Astrocyte (in vitro differentiated cells and primary cell): ENCODE measurements around the gene INHBB. TPM values are rescaled to one million over a fixed set of nuclear protein-coding genes. Genes with fewer than 3 reads are reported as not detected.
A peak's percentile ranks its signal among the peaks of the same experiment; 100 is the strongest.

Experiments
- DNase-seq: peaks from one replicate; pipeline ENCODE4 v3.0.0-alpha.2; 2010; ENCODE audit warnings: low read depth
- FAIRE-seq: peaks from 2 replicates; lab custom pipeline; 2011; peaks lifted over from hg19 to GRCh38; lab: Jason Lieb, UNC
- H2AFZ ChIP-seq: 2 replicates; pipeline ENCODE4 v1.6.0; 2012; ENCODE audit warnings: low read depth, low read length, inconsistent platforms
- H3K27ac ChIP-seq: 2 replicates; pipeline ENCODE4 v1.5.1; 2011; ENCODE audit warnings: low read depth, low read length, inconsistent platforms
- H3K27me3 ChIP-seq: 2 replicates; pipeline ENCODE4 v1.6.0; 2011; ENCODE audit warnings: low read length, inconsistent platforms; ENCODE audit not compliant: insufficient read depth
- H3K36me3 ChIP-seq: 2 replicates; pipeline ENCODE4 v1.5.1; 2011; ENCODE audit warnings: low read length, inconsistent platforms; ENCODE audit not compliant: insufficient read depth
- H3K4me1 ChIP-seq: 2 replicates; pipeline ENCODE4 v1.5.1; 2011; ENCODE audit warnings: low read length, inconsistent platforms; ENCODE audit not compliant: insufficient read depth
- H3K4me2 ChIP-seq: 2 replicates; pipeline ENCODE4 v1.6.0; 2012; ENCODE audit warnings: low read length, inconsistent platforms
- H3K4me3 ChIP-seq: 2 replicates; pipeline ENCODE4 v1.5.1; 2011; ENCODE audit warnings: low read depth, mild to moderate bottlenecking, low read length, inconsistent platforms; ENCODE audit not compliant: insufficient read depth
- H3K79me2 ChIP-seq: 2 replicates; pipeline ENCODE4 v1.6.0; 2012; ENCODE audit warnings: mild to moderate bottlenecking, low read length, inconsistent platforms; ENCODE audit not compliant: insufficient read depth
- H3K9ac ChIP-seq: 2 replicates; pipeline ENCODE4 v1.6.0; 2012; ENCODE audit warnings: mild to moderate bottlenecking, low read length, inconsistent platforms
- H3K9me3 ChIP-seq: 2 replicates; pipeline ENCODE4 v1.5.1; 2012; ENCODE audit warnings: low read depth, mild to moderate bottlenecking, low read length, inconsistent platforms; ENCODE audit not compliant: insufficient read depth
- H4K20me1 ChIP-seq: 2 replicates; pipeline ENCODE4 v1.6.0; 2012; ENCODE audit warnings: low read length, inconsistent platforms; ENCODE audit not compliant: insufficient read depth
- H3K27ac Mint-ChIP-seq: one replicate; pipeline ENCODE4 v1.8.0; 2021; ENCODE audit warnings: mild to moderate bottlenecking, mixed read lengths; ENCODE audit not compliant: unreplicated experiment
- H3K27me3 Mint-ChIP-seq: one replicate; pipeline ENCODE4 v1.8.0; 2021; ENCODE audit warnings: low read depth, mixed read lengths; ENCODE audit not compliant: unreplicated experiment
- H3K36me3 Mint-ChIP-seq: one replicate; pipeline ENCODE4 v1.8.0; 2021; ENCODE audit warnings: low read depth, mixed read lengths; ENCODE audit not compliant: unreplicated experiment
- H3K4me1 Mint-ChIP-seq: one replicate; pipeline ENCODE4 v1.8.0; 2021; ENCODE audit warnings: low read depth, mixed read lengths; ENCODE audit not compliant: unreplicated experiment
- H3K4me3 Mint-ChIP-seq: one replicate; pipeline ENCODE4 v1.8.0; 2021; ENCODE audit warnings: mild to moderate bottlenecking, moderate library complexity, mixed read lengths; ENCODE audit not compliant: unreplicated experiment
- H3K9me3 Mint-ChIP-seq: one replicate; pipeline ENCODE4 v1.8.0; 2021; ENCODE audit warnings: mild to moderate bottlenecking, mixed read lengths; ENCODE audit not compliant: unreplicated experiment
- CTCF ChIP-seq: IDR thresholded peaks from 2 replicates; pipeline ENCODE4 v1.5.1; 2011; ENCODE audit warnings: low read depth, mild to moderate bottlenecking, inconsistent platforms, low read length, moderate library complexity; ENCODE audit not compliant: insufficient read depth
- EZH2 ChIP-seq: IDR thresholded peaks from 2 replicates; pipeline ENCODE4 v1.6.1; 2012; ENCODE audit warnings: mild to moderate bottlenecking, low read length, inconsistent platforms; ENCODE audit not compliant: insufficient read depth
- total RNA-seq: library from RNA; stranded (reverse); gene quantifications from 2 replicates; pipeline ENCODE4 v1.2.1, GENCODE V29; 2021

The INHBB gene
- total RNA-seq, 1 donor from 2014 or later: 7.1 TPM

GRCh38 chr2:120396861-120397811, 51.2 kb downstream of the INHBB start:
- Mint-ChIP-seq H3K4me1 (peaks cover 13% of the 10 kb centered on the region), H3K4me3 (no peak overlapping the region), H3K9me3 (peaks cover 6% of the 10 kb centered on the region), H3K27ac (no peak overlapping the region), H3K36me3 (no peaks in the 10 kb centered on the region), H3K27me3 (peaks cover 49% of the 10 kb centered on the region)
- no peaks in the 10 kb centered on the region for H3K79me2 ChIP-seq
- H4K20me1 ChIP-seq: no peaks in the 10 kb centered on the region
- peaks cover 12% of the 10 kb centered on the region for H3K4me1 ChIP-seq
- TF ChIP-seq CTCF: no peak
- TF ChIP-seq EZH2: no peak
- no peaks in the 10 kb centered on the region for H3K36me3 ChIP-seq
- H3K9ac ChIP-seq: no peak overlapping the region
- no peak overlapping the region for H3K27ac ChIP-seq
- H3K4me3 ChIP-seq: no peak overlapping the region
- H3K27me3 ChIP-seq: peaks cover 15% of the 10 kb centered on the region
- no peaks in the 10 kb centered on the region for H3K9me3 ChIP-seq
- FAIRE-seq (no peak), DNase-seq (no peak)
- H3K4me2 ChIP-seq: no peak overlapping the region
- H2AFZ ChIP-seq: no peak overlapping the region

GRCh38 chr2:120398051-120398995, 52.4 kb downstream of the INHBB start:
- H3K27me3 ChIP-seq: peaks cover 15% of the 10 kb centered on the region
- Mint-ChIP-seq H3K36me3 (no peaks in the 10 kb centered on the region), H3K27me3 (peaks cover 53% of the 10 kb centered on the region), H3K27ac (no peak overlapping the region), H3K4me3 (peak overlapping the region; percentile 54), H3K4me1 (peaks cover 13% of the 10 kb centered on the region), H3K9me3 (peaks cover 6% of the 10 kb centered on the region)
- no peak overlapping the region for H3K9ac ChIP-seq
- no peak overlapping the region for H3K4me2 ChIP-seq
- TF ChIP-seq CTCF (no peak), EZH2 (no peak)
- H3K4me3 ChIP-seq: no peak overlapping the region
- H3K4me1 ChIP-seq: peaks cover 12% of the 10 kb centered on the region
- H3K36me3 ChIP-seq: no peaks in the 10 kb centered on the region
- no peaks in the 10 kb centered on the region for H4K20me1 ChIP-seq
- FAIRE-seq: no peak
- no peak overlapping the region for H2AFZ ChIP-seq
- no peaks in the 10 kb centered on the region for H3K9me3 ChIP-seq
- DNase-seq: peak; percentile 47
- H3K27ac ChIP-seq: no peak overlapping the region
- no peaks in the 10 kb centered on the region for H3K79me2 ChIP-seq
